ENCODE measurements around the gene SKI.
A peak's percentile ranks its signal among the peaks of the same experiment; 100 is the strongest.

SKI gene

GRCh38 chr1:2210786-2211185, 17.3 kb upstream of the SKI start:
- DNase-seq, result no peak

DNA sequence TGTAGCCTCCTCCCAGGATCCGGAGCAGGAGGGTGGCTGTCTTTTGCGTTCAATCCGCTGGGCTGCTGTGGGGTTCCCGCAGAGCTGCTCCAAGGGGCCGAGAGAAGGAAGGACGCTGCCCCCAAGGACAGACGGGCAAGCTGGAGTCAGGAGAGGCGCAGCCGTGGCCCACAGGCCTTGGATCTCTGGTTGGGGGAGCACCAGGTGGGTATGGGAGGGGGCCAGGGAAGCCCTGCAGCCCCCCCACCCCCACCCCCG, 15.9 kb upstream of the SKI start:
- DNase-seq, result no peak

DNA sequence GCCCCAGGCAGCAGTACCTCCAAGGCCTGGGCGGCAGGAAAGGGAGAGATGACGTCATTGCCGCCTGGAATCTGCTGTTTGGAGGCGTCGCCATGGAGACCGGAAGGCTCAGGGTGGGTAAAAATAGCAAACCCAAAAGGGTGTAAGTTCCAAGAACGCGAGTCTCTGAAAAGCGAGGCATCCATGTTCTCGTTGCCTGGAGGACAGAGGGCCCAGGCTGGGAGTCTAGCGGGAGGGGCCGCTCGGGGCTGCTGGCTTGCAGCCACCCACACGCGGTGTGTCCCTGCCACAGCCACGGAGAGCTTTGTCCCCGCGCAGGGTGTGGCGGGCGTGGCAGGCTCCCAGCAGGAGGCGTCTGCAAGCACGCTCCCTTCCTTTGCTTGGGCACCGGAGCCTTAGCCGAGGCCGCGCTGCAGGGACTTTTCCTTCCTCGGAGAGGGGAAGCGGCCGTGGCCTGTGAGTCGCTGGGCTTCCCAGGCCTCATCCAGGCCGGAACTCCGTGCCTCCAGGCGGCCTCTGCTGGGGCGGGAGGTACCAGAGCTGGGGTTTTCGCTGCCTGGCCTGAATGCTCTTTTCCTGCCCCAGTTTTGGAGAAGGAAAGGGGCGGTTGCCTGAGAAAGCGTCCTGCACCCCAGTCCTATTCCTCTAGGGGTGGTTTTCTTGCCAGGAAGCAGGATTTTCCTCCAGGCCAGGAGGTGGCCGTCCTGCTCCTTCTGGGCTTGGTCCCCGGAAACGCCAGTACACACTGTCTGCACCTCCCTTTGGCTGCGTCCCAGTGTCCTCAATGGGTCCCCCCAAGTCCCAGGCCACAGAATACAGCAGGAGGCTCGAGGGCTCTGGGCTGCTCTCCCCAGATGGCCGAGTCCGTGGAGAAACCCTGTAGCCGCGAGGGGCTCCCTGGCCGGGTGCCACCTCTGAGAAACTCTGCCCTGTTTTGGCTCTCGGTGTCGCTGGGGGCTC, 15.3 kb upstream of the SKI start:
- peak; percentile 89 for DNase-seq

DNA sequence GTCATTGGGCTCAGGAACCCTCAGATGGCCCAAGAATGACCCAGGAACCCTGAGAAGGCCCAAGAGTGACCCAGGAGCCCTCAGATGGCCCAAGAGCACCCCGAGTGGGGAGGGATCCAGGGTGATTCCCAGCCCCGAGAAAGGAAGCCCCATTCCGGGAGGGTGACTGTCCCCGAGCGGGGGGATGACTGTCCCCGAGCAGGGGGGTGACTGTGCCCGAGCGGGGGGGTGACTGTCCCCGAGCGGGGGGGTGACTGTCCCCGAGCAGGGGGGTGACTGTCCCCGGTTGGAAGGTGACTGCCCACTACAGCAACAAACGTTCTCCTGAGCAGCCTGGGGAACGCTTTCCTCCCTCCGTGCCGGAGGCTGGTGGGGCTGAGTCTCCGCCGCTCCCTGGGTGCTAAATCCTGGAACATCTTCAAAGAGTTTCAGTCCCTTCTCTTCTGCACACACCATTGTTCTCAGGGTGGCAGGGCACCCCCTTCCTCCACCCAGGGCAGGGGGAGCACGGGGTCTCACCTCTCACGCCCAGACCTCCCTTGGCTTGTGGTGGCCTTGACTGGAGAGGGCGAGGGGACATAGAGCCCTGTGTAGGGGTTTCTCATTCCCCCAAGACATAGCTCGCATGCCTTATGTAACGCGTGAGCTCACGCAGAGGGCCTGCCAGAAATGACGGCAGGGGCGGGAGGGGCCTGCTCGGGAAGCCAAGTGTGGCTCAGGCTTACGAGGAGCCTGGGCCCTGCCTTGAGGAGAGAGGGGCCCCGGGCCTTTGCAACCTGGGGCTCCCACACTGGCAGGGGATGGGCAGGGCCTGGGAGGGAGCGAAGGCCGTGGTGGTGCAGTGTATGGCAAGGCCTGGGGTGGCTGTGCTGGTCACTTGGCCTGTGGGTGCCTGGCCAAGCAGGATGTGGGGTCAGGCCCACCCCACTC, 14.3 kb upstream of the SKI start:
- no peak for DNase-seq

DNA sequence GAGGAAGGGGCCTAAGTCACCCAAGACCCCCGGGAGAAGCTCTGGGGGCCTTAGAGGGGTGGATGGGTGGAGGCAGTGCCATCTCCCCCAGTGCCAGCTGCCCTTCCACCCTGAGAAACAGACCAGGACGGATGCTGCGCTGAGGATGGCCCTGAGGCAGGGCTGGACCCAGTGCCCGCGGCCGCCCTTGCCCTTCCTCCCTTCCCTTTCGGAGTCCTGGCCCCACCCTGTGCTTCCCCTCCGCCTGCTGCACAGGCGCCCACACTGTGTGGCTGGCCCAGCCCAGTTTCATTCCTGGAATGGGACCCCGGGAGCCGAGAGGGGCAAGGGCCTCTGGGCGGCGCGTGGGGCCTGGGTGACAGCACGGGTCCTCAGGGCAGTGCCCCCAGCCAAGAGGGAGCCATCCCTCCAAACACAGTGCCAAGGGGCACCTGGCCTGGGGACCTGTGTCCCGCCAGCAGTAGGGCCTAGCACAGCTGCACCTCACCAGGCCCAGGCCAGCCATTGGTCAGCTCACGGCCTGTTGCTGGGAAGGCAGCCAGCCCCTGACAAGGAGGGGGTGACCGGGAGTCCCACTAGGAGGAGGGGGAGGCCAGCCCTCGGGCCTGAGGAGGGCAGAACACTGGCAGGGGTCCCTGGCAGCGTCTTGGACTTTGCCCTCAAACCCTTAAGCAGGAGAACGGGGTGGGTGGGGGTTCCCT, 13.4 kb upstream of the SKI start:
- DNase-seq, result no peak

- no peak for DNase-seq
Observed at GRCh38 chr1:2215329-2215728, 12.8 kb upstream of the SKI start.

GRCh38 chr1:2215909-2216766, 12.0 kb upstream of the SKI start:
- DNase-seq, result no peak

GRCh38 chr1:2216767-2217058, 11.4 kb upstream of the SKI start:
- DNase-seq, result no peak

DNA sequence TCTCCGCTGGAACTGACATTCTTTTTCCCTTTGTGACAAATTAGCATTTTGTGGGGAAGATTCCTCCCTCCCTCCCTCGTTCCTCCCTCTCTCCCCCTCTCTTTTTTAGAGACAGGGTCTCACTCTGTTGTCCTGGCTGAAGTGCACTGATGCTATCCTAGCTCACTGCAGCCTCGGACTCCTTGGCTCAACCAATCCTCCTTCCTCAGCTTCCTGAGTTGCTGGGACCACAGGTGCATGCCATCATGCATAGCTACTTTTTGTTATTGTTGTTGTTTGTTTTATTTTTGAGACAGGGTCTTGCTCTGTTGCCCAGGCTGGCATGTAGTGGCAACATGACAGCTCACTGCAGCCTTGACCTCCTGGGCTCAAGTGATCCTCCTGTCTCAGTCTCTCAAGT, 6.8 kb upstream of the SKI start:
- no peak for DNase-seq

DNA sequence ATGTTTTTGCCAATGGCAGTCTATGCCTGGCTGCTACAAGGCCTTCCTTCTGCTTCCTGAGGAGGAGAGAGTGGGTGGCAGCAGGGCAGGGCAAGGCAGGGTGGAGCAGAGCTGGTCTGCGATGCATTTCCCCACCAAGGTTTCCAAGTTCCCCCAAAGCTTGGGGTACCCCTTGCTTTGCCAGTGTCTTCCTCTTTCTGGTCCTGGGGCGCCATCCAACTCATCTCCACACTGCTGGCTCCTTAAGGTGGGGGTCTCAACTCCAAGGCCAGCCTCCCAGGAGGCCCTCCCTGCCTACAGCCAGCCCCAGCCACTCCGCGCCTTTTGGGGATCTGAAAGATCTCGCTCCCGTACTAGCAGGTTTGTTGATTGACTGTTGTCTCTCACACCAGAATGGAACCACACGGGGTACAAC, 3.9 kb upstream of the SKI start:
- peak; percentile 38 for DNase-seq

DNA sequence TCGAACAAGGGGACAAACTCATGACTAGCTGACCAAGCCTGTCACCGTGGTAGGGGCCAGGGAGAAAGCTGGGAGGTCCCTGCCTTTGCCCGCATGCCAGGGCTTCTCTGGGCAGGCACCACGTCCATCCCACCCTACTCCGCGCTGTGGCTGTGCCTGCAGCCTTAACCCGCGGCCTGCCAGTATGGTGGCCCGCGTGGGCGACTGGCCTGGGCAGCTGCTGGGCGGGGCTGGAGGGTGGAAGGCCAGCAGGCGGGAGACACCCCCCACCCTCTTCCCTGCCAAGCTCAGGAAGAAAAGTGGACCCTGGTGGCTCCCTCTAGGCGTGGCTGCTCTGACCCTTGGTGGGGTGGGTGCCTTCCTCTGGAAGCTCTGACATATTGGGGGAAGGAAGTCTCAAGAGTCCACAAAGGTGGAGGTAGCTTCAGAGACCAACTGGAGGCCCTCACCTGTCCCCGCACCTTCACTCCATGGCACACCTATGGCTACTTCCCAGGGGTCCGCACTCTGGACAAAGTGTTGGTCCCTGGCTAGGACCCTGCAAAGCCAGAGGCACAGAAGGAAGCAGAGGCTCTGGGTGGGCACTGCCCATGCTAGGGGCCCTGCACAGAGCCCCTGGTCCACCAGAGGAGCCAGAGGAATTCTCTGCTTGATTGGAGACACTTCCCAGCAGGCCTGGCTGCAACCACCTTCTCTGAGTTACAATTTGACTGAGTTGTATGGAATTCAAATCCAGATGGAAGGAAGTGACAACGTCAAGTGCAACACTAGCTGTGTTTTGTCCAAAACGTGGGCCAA, 3.3 kb upstream of the SKI start:
- DNase-seq, result no peak

DNA sequence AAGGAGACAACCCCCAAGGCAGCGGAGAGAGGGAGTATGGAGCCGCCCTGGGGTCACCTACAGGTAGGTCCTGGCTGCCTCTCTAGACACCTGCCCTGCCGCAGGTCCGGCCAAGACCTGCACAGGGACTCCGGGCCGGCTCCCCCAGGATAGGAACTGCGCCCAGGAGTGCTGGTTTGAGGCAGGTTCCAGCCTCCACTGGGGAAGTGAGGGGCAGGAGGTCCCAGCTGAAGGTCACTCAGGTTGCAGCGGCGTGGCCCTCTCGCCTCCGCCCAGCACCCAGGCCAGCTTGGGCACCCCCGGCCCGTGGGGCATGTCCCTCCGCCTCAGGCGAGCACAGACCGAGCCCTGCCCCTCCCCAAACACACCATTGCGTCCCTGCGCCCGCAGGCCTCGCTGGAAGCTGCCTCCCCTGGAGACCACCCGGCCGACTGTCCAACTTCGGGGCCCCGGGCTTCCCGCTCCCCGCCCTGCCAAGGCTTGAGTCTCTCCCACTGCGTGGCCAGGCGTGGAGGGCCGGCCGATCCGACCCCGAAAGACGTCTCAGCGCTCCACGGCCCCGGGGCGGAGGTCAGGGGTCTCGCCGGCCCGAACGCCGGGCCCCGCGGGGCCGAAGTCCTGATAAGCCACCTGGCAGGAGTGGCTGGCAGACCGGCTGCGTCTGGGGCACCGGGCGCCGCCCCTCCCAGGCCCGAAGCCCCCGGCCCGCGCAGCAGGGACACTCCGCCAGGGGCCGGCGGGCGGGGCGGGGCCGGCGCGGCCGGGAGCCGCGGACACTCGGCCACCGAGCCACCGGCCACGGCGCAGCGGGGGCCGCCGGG, 1.4 kb upstream of the SKI start:
- no peak for DNase-seq

DNA sequence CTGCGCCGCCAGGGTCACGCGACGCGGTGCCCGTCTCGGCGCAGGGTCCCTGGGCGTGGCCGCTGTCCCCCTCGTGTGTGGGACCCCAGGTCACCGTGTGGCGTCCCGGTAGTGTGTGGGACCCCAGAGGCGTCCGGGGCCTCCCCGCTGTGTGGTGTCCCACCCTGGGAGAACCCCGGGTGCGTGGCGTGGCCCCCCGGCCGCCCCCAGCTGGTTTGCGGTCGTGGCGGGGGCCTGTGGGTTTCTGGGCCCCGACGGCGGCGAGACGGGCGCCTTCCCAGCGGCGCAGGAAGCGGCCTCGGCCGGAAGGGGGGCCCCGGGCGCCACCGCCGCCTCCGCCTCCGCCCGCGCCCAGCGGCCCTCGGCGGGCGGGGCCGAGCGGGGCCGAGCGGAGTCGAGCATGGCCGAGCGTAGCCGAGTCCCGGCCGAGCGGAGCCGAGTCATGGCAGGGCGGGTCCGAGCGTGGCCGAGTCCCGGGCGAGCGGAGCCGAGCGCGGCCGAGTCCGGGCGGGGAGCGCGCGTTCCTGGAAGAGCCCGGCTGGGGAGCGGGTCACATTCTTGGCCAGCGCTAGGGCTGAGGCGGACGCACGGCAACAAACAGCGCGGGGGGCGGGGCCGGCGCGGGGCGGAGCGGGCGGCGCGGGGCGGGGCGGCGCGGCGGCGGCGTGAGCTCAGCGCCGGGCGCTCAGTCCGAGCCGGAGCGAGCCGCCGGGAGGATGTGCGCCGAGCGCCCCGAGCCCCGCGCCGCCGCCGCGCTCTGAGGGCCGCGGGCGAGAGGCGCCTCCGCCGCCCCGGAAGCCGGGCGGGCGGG, 568 bp upstream of the SKI start:
- peak; percentile 100 for DNase-seq

DNA sequence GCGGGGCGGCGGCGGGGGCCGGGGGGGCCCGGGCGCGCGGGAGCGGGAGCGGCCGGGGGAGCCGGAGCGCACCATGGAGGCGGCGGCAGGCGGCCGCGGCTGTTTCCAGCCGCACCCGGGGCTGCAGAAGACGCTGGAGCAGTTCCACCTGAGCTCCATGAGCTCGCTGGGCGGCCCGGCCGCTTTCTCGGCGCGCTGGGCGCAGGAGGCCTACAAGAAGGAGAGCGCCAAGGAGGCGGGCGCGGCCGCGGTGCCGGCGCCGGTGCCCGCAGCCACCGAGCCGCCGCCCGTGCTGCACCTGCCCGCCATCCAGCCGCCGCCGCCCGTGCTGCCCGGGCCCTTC, 546 bp downstream of the SKI start:
- no peak for DNase-seq

DNA sequence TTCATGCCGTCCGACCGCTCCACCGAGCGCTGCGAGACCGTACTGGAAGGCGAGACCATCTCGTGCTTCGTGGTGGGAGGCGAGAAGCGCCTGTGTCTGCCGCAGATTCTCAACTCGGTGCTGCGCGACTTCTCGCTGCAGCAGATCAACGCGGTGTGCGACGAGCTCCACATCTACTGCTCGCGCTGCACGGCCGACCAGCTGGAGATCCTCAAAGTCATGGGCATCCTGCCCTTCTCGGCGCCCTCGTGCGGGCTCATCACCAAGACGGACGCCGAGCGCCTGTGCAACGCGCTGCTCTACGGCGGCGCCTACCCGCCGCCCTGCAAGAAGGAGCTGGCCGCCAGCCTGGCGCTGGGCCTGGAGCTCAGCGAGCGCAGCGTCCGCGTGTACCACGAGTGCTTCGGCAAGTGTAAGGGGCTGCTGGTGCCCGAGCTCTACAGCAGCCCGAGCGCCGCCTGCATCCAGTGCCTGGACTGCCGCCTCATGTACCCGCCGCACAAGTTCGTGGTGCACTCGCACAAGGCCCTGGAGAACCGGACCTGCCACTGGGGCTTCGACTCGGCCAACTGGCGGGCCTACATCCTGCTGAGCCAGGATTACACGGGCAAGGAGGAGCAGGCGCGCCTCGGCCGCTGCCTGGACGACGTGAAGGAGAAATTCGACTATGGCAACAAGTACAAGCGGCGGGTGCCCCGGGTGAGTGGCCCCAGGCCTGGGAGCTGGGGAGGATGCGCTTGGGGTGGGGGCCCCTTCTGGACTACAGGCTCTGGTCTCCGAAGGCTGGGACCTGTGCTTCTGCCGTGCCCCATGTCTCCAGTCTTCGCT, 1.1 kb downstream of the SKI start:
- DNase-seq, result peak; percentile 81

GRCh38 chr1:2229911-2230731, 2.0 kb downstream of the SKI start:
- no peak for DNase-seq

- DNase-seq, result no peak
Observed at GRCh38 chr1:2230781-2231531, 2.8 kb downstream of the SKI start.
